Measurements from ENCODE around the gene SLC38A10.

GRCh38 chr17:81305051-81305630, 10.0 kb upstream of the SLC38A10 start:
- no peak for TF ChIP-seq CTCF (IDR thresholded peaks at IDR 0.05)
- TF ChIP-seq EP300 (IDR thresholded peaks at IDR 0.05), result no peak
